BLaER1 (cell line): ENCODE measurements around the gene MET.
"Not testable (repeated sequence)": the region's sequence is repeated elsewhere in the genome, so short reads cannot be mapped to it uniquely, and the experiment has no call there.

ENCODE experiments used
- H3K27ac ChIP-seq: shearing (Covaris generic); formaldehyde crosslinking; 2 replicates; pipeline ENCODE4 v1.8.1; 2022
- H3K27me3 ChIP-seq: shearing (Covaris generic); formaldehyde crosslinking; 2 replicates; pipeline ENCODE4 v1.8.1; 2022
- H3K36me3 ChIP-seq: shearing (Covaris generic); formaldehyde crosslinking; 2 replicates; pipeline ENCODE4 v1.8.1; 2022
- H3K4me1 ChIP-seq: shearing (Covaris generic); formaldehyde crosslinking; 2 replicates; pipeline ENCODE4 v1.8.1; 2022
- H3K4me2 ChIP-seq: shearing (Covaris generic); formaldehyde crosslinking; 2 replicates; pipeline ENCODE4 v1.8.1; 2022
- H3K4me3 ChIP-seq: shearing (Covaris generic); formaldehyde crosslinking; 2 replicates; pipeline ENCODE4 v1.8.1; 2022
- H3K9ac ChIP-seq: shearing (Covaris generic); formaldehyde crosslinking; 2 replicates; pipeline ENCODE4 v1.8.1; 2022
- H3K9me3 ChIP-seq: shearing (Covaris generic); formaldehyde crosslinking; 2 replicates; pipeline ENCODE4 v1.8.1; 2022
- H4K20me1 ChIP-seq: shearing (Covaris generic); formaldehyde crosslinking; 2 replicates; pipeline ENCODE4 v1.8.1; 2022
- Cebpa-rat ChIP-seq: shearing (Covaris generic); IDR thresholded peaks from 2 replicates; pipeline ENCODE4 v1.8.1; 2022

The MET gene

GRCh38 chr7:116641551-116642153 lies 30.3 kb upstream of the MET start:
- Histone ChIP-seq H3K27me3 (no peaks in the 10 kb centered on the region), H3K36me3 (no peaks in the 10 kb centered on the region), H3K9ac (no peak overlapping the region), H3K9me3 (peaks cover 10% of the 10 kb centered on the region), H4K20me1 (no peaks in the 10 kb centered on the region), H3K4me2 (no peak overlapping the region), H3K4me3 (no peak overlapping the region), H3K27ac (no peak overlapping the region), H3K4me1 (no peaks in the 10 kb centered on the region)
- TF ChIP-seq Cebpa-rat: no peak

DNA sequence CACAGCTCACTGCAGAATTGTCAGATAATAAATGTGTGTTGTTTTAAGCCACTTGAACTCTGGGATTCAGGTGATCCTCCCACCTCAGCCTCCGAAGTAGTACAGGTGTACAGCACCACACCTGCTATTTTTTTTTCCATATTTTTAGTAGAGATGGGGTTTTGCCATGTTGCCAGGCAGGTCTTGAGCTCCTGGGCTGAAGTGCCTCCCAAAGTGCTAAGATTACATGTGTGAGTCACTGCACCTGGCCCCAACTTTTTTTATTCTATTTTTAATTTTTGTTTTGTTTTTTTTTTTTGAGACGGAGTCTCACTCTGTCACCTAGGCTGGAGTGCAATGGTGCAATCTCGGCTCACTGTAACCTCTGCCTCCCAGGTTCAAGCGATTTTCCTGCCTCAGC lies 28.8 kb upstream of the MET start:
- not testable (repeated sequence) for H3K4me1 ChIP-seq, H3K36me3 ChIP-seq, H3K4me2 ChIP-seq, H3K4me3 ChIP-seq, H3K27ac ChIP-seq, H4K20me1 ChIP-seq, H3K27me3 ChIP-seq, H3K9ac ChIP-seq
- peaks cover 10% of the 10 kb centered on the region for H3K9me3 ChIP-seq

DNA sequence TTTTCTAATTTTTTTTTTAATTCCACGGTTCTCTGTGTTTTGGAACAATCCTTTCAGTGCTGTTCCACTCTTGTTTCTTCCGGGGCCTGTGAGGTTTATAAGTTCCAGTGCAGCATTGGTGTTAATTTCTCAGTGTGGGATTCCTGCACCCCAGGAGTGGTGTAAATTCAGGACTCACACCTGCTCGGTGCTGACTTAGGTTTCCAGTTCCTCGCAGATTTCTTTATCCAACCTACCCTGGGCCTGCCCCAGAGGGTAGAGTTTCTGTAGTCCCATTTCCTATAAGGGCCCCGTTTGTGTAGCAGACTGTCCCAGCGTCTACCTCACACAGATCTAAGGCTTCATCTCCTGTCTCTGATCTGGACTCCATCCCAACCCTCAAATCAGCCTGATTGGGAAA lies 27.4 kb upstream of the MET start:
- Histone ChIP-seq H3K27me3 (no peaks in the 10 kb centered on the region), H4K20me1 (no peaks in the 10 kb centered on the region)
- no peak for TF ChIP-seq Cebpa-rat

GRCh38 chr7:116647290-116647689 lies 24.7 kb upstream of the MET start:
- no peak for TF ChIP-seq Cebpa-rat
- Histone ChIP-seq H3K27me3 (no peaks in the 10 kb centered on the region), H4K20me1 (no peaks in the 10 kb centered on the region), H3K9me3 (no peaks in the 10 kb centered on the region), H3K4me1 (no peaks in the 10 kb centered on the region), H3K36me3 (no peaks in the 10 kb centered on the region), H3K9ac (no peak overlapping the region), H3K27ac (no peak overlapping the region), H3K4me3 (no peak overlapping the region), H3K4me2 (no peak overlapping the region)

More for the DNA sequence above, 27.4 kb upstream of the MET start:
- Histone ChIP-seq H3K4me1 (no peaks in the 10 kb centered on the region), H3K9me3 (no peaks in the 10 kb centered on the region), H3K4me3 (no peak overlapping the region), H3K9ac (no peak overlapping the region), H3K36me3 (no peaks in the 10 kb centered on the region), H3K4me2 (no peak overlapping the region), H3K27ac (no peak overlapping the region)

DNA sequence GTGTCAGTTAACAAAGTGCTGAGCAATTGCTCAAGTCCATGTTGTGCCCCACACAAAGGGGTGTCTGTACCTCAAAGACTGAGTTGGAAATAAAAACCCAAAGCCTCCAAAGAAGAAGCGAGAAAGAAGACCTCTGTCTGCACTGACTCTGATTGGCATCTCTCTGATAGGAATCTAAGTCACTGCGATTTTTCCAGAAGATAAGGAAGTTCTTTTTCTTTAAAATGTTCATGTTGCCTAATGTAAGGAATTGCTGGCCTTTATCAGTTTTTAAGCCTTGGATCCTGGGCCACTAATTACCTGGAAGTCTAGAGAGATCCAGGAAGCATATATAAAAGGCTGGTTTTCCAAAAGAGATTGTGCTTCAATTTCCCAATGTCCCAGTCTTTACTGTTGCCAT lies 24.1 kb upstream of the MET start:
- H3K27ac ChIP-seq: no peak overlapping the region
- no peaks in the 10 kb centered on the region for H3K9me3 ChIP-seq
- no peak overlapping the region for H3K4me2 ChIP-seq
- no peaks in the 10 kb centered on the region for H3K36me3 ChIP-seq
- no peaks in the 10 kb centered on the region for H3K4me1 ChIP-seq
- H3K9ac ChIP-seq: no peak overlapping the region
- H3K27me3 ChIP-seq: no peaks in the 10 kb centered on the region
- H4K20me1 ChIP-seq: no peaks in the 10 kb centered on the region
- no peak overlapping the region for H3K4me3 ChIP-seq
- TF ChIP-seq Cebpa-rat: no peak

DNA sequence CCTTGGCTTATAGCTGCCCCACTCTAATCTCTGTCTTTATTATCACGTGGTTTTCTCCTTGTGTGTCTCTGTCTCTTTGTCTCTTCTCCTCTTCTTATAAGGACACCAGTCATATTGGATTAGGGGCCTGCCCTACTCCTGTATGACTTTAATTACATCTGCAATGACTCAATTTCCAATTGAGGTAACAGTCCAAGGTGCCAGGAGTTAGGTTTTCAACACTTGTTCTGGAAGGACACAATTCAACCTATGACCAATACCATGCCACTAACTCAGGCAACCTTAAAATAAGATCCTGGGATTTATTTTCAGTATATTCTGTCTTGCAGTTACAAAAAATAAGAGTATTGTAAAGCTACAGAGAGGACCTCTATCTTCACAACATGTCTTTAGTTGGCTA lies 21.6 kb upstream of the MET start:
- no peak for TF ChIP-seq Cebpa-rat
- no peak overlapping the region for H3K27ac ChIP-seq
- H3K36me3 ChIP-seq: no peaks in the 10 kb centered on the region
- no peaks in the 10 kb centered on the region for H3K27me3 ChIP-seq
- no peaks in the 10 kb centered on the region for H4K20me1 ChIP-seq
- no peaks in the 10 kb centered on the region for H3K9me3 ChIP-seq
- no peak overlapping the region for H3K4me2 ChIP-seq
- H3K9ac ChIP-seq: no peak overlapping the region
- H3K4me3 ChIP-seq: no peak overlapping the region
- no peaks in the 10 kb centered on the region for H3K4me1 ChIP-seq

DNA sequence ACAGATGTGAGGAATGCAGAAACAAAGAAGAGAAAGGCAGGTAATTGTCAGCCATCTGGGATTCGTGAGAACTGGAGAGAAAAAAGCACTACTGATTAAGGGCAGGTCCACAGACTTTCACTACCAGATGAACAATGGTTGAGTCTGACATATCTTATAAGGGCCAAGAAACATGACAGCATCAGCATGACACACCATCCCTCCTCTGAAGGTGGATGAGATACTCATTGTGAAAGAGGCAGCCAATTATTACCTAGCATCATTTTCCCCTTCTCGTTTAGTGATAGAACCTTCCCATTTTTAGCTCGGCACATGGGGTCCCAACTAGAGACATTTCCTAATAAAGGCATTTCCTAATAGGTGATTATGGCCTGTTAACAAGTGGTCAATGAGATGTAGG lies 19.2 kb upstream of the MET start:
- H4K20me1 ChIP-seq: no peaks in the 10 kb centered on the region
- no peaks in the 10 kb centered on the region for H3K4me1 ChIP-seq
- H3K27ac ChIP-seq: no peak overlapping the region
- no peaks in the 10 kb centered on the region for H3K36me3 ChIP-seq
- no peak overlapping the region for H3K9ac ChIP-seq
- no peak overlapping the region for H3K4me2 ChIP-seq
- H3K27me3 ChIP-seq: no peaks in the 10 kb centered on the region
- TF ChIP-seq Cebpa-rat: no peak
- H3K4me3 ChIP-seq: no peak overlapping the region
- H3K9me3 ChIP-seq: no peaks in the 10 kb centered on the region

- H3K9ac ChIP-seq: no peak overlapping the region
- no peak for TF ChIP-seq Cebpa-rat
Observed at GRCh38 chr7:116653204-116653603, 18.8 kb upstream of the MET start.

DNA sequence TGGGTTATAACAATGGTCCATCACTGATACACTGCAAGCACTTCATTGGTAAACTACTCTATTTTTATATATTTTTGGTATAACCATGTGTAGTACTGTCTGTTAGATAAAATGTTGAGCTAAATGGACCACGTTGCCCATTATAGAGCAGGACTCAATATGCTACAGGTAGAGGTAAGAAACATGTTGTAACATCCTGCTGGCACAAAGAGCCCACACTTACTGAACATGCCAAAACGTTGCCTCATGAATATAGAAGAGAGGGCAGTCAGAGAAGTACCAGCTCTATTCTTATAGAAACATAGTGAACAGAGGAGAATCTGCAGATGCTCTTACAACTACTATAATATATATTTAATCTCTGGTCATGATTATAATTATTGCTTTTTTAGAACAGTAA lies 18.4 kb upstream of the MET start:
- H3K27ac ChIP-seq: no peak overlapping the region
- H3K4me3 ChIP-seq: no peak overlapping the region
- H3K36me3 ChIP-seq: no peaks in the 10 kb centered on the region
- no peak overlapping the region for H3K4me2 ChIP-seq
- H3K4me1 ChIP-seq: no peaks in the 10 kb centered on the region
- TF ChIP-seq Cebpa-rat: no peak
- H3K9me3 ChIP-seq: no peaks in the 10 kb centered on the region
- H4K20me1 ChIP-seq: no peaks in the 10 kb centered on the region
- H3K27me3 ChIP-seq: no peaks in the 10 kb centered on the region
- no peak overlapping the region for H3K9ac ChIP-seq

More at GRCh38 chr7:116653204-116653603, 18.8 kb upstream of the MET start:
- Histone ChIP-seq H4K20me1 (no peaks in the 10 kb centered on the region), H3K27ac (no peak overlapping the region), H3K4me1 (no peaks in the 10 kb centered on the region), H3K9me3 (no peaks in the 10 kb centered on the region), H3K27me3 (no peaks in the 10 kb centered on the region), H3K4me2 (no peak overlapping the region), H3K4me3 (no peak overlapping the region), H3K36me3 (no peaks in the 10 kb centered on the region)

- H3K9me3 ChIP-seq, H3K4me1 ChIP-seq, H3K9ac ChIP-seq, H3K36me3 ChIP-seq, H3K4me3 ChIP-seq, H4K20me1 ChIP-seq, H3K4me2 ChIP-seq, H3K27me3 ChIP-seq, H3K27ac ChIP-seq: not testable (repeated sequence)
Observed at GRCh38 chr7:116659248-116659647, 12.7 kb upstream of the MET start.

GRCh38 chr7:116661865-116662264 lies 10.1 kb upstream of the MET start:
- no peaks in the 10 kb centered on the region for H3K27me3 ChIP-seq
- no peak overlapping the region for H3K27ac ChIP-seq
- H3K9ac ChIP-seq: no peak overlapping the region
- no peaks in the 10 kb centered on the region for H3K9me3 ChIP-seq
- H3K4me3 ChIP-seq: no peak overlapping the region
- no peaks in the 10 kb centered on the region for H3K4me1 ChIP-seq
- no peak overlapping the region for H3K4me2 ChIP-seq
- H3K36me3 ChIP-seq: no peaks in the 10 kb centered on the region
- H4K20me1 ChIP-seq: no peaks in the 10 kb centered on the region
- TF ChIP-seq Cebpa-rat: no peak
